ENCODE data around the gene CCDC187.

DNA sequence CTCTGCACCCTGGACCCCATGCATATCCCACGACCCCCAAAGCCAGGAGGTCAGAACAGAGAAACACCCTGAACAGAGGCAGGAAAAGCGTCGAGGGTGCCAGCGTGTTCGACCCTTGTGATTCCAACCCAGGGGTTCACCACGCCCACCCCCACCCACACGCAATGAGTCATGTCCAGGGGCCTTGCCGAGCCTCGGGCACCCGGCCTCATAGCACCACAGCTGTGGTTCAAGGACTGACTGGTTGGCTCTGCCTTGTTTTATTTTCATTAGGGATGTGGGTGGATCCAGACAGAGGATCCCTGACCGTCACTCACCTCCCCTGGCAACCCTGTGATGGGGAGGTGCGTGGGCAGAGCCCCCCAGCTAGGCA is 48.7 kb downstream of the CCDC187 start:
- TF ChIP-seq, protein P1, sequence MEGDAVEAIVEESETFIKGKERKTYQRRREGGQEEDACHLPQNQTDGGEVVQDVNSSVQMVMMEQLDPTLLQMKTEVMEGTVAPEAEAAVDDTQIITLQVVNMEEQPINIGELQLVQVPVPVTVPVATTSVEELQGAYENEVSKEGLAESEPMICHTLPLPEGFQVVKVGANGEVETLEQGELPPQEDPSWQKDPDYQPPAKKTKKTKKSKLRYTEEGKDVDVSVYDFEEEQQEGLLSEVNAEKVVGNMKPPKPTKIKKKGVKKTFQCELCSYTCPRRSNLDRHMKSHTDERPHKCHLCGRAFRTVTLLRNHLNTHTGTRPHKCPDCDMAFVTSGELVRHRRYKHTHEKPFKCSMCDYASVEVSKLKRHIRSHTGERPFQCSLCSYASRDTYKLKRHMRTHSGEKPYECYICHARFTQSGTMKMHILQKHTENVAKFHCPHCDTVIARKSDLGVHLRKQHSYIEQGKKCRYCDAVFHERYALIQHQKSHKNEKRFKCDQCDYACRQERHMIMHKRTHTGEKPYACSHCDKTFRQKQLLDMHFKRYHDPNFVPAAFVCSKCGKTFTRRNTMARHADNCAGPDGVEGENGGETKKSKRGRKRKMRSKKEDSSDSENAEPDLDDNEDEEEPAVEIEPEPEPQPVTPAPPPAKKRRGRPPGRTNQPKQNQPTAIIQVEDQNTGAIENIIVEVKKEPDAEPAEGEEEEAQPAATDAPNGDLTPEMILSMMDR (IDR thresholded peaks at IDR 0.05) = no peak
- no peak for TF ChIP-seq EZH2phosphoT487 (IDR thresholded peaks at IDR 0.05)
